Measurements from ENCODE around the gene HYCC1. TPM values are rescaled to one million over a fixed set of nuclear protein-coding genes. Genes with fewer than 3 reads are reported as not detected.
"Not testable (repeated sequence)": the region's sequence is repeated elsewhere in the genome, so short reads cannot be mapped to it uniquely, and the experiment has no call there.

Gene HYCC1
- total RNA-seq, 1 donor from 2014 or later = 37.5 TPM

- DNase-seq = no peak
- Histone ChIP-seq H3K9me3 (no peaks in the 10 kb centered on the region), H3K27me3 (ENCODE audit: low read depth) (no peaks in the 10 kb centered on the region), H3K4me1 (no peaks in the 10 kb centered on the region), H3K27ac (no peak overlapping the region), H3K4me3 (no peak overlapping the region), H3K36me3 (no peaks in the 10 kb centered on the region)
- no peak for ATAC-seq
- intact Hi-C loops (cut with DNase I) = no loop called here
- TF ChIP-seq, protein P1, sequence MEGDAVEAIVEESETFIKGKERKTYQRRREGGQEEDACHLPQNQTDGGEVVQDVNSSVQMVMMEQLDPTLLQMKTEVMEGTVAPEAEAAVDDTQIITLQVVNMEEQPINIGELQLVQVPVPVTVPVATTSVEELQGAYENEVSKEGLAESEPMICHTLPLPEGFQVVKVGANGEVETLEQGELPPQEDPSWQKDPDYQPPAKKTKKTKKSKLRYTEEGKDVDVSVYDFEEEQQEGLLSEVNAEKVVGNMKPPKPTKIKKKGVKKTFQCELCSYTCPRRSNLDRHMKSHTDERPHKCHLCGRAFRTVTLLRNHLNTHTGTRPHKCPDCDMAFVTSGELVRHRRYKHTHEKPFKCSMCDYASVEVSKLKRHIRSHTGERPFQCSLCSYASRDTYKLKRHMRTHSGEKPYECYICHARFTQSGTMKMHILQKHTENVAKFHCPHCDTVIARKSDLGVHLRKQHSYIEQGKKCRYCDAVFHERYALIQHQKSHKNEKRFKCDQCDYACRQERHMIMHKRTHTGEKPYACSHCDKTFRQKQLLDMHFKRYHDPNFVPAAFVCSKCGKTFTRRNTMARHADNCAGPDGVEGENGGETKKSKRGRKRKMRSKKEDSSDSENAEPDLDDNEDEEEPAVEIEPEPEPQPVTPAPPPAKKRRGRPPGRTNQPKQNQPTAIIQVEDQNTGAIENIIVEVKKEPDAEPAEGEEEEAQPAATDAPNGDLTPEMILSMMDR (IDR thresholded peaks at IDR 0.05) = no peak
Observed at GRCh38 chr7:22985436-22985835, 28.5 kb downstream of the HYCC1 start.

DNA sequence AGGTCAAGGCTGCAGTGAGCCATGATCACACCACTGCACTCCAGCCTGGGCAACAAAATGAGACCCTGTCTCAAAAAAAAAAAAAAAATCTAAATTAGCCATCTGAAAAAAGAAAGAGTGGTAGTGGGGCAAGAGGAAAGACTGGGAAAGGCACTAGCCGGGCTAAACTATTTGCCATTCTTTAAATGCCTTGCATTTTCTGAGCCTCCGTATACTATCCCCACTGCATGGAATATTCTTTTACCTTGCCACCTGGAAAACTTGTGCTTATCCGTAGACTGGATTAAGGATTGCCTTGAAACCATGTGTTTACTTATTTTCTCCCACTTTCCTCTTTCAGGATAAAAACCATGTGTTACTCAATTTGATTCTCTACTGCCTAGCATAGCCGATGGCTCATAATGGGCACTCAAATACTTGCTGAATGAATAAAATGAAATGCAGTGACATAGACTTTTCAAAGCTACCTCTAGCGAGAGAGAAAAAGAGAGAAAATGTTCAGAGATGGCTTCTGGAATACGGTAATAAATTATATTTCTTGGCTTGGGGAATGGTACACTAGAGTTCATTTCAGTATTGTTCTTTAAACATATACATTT lies 30.6 kb downstream of the HYCC1 start:
- DNase-seq (no peak), ATAC-seq (no peak)
- TF ChIP-seq, protein P1 (IDR thresholded peaks at IDR 0.05) = no peak
- H3K9me3 ChIP-seq = no peaks in the 10 kb centered on the region
- H3K27ac ChIP-seq = no peak overlapping the region
- no peaks in the 10 kb centered on the region for H3K36me3 ChIP-seq
- H3K4me1 ChIP-seq = no peaks in the 10 kb centered on the region
- intact Hi-C loops (cut with DNase I) = no loop called here
- no peak overlapping the region for H3K4me3 ChIP-seq
- H3K27me3 ChIP-seq (ENCODE audit: low read depth) = no peaks in the 10 kb centered on the region

DNA sequence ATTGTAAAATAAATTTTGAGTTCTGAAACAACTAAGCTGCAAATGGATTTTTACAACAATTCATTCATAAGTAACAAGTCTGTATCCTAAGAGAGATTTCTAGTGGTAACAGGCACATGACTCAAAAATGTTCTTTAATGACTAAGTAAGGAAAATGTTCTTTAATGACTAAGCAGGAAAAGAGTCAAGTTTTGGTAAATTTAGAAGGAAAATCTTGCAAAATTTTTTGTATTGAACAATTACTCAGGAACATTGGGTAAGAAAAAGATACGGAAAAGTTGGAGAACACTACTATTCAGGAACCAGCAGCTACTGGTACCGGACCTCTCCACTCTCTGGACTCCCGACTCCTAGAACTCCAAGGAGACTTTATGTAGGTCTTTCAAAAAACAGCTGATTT lies 33.5 kb downstream of the HYCC1 start:
- Histone ChIP-seq H3K36me3 (peaks cover 26% of the 10 kb centered on the region), H3K27ac (no peak overlapping the region), H3K4me3 (no peak overlapping the region), H3K9me3 (no peaks in the 10 kb centered on the region), H3K4me1 (no peaks in the 10 kb centered on the region), H3K27me3 (ENCODE audit: low read depth) (no peaks in the 10 kb centered on the region)
- intact Hi-C loops (cut with DNase I) = no loop called here
- TF ChIP-seq, protein P1 (IDR thresholded peaks at IDR 0.05) = no peak
- DNase-seq = no peak
- ATAC-seq = no peak

DNA sequence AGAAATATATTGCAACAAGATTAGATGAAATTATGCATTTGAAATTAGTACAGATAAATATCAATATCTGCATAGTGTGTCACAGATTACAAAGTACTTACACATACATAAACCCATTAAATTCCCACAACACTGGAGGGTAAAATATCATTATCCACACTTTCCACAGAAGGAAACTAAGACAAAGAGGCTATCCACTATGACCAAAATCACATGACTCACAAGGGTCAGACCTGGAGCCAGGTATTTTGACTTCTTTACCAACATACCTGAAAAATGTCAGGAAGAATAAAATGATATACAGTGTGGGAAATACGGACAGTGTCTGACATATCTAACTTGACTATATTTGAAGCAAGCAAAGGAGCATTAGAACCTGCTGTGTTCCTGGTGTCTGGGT lies 34.1 kb downstream of the HYCC1 start:
- no peak overlapping the region for H3K27ac ChIP-seq
- H3K9me3 ChIP-seq = no peaks in the 10 kb centered on the region
- H3K36me3 ChIP-seq = peaks cover 26% of the 10 kb centered on the region
- H3K4me3 ChIP-seq = no peak overlapping the region
- TF ChIP-seq, protein P1 (IDR thresholded peaks at IDR 0.05) = no peak
- ATAC-seq (no peak), DNase-seq (no peak)
- H3K4me1 ChIP-seq = no peaks in the 10 kb centered on the region
- no peaks in the 10 kb centered on the region for H3K27me3 ChIP-seq (ENCODE audit: low read depth)
- intact Hi-C loops (cut with DNase I) = no loop called here

DNA sequence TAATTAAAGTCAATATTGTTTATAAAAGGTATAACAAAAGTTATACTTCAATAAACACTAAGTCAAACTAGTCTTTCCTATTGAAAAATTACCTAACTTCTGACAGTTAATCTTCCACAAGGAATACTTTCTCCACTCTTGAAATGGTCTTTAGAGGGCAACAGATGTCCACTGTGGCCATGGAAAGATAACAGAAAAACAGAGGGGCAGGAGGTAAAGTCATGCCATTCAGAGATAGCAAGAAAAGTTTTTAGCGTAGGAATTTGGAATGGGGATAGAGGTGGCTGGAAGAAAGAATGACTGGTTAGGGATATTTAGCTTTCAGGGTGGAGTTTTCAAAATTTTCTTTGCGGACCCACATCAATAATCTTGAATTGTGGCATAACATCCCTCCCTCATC lies 34.7 kb downstream of the HYCC1 start:
- no peak overlapping the region for H3K4me3 ChIP-seq
- ATAC-seq = no peak
- H3K27ac ChIP-seq = no peak overlapping the region
- H3K4me1 ChIP-seq = no peaks in the 10 kb centered on the region
- DNase-seq = no peak
- TF ChIP-seq, protein P1 (IDR thresholded peaks at IDR 0.05) = no peak
- H3K27me3 ChIP-seq (ENCODE audit: low read depth) = no peaks in the 10 kb centered on the region
- intact Hi-C loops (cut with DNase I) = no loop called here
- H3K9me3 ChIP-seq = no peaks in the 10 kb centered on the region
- H3K36me3 ChIP-seq = peaks cover 26% of the 10 kb centered on the region

DNA sequence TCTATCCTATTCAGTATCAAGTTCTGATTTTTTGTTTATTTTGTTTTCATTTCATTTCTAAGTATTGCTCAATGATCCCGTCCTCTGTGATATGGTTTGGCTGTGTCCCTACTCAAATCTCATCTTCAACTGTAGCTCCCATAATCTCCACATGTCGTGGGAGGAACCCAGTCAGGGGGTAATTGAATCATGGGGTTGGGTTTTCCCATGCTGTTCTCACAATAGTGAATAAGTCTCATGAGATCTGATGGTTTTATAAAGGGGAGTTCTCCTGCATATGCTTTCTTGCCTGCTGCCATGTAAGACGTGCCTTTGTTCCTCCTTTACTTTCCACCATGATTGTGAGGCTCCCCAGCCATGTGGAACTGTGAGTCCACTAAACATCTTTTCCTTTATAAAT lies 39.3 kb downstream of the HYCC1 start:
- H3K27me3 ChIP-seq (ENCODE audit: low read depth); H3K4me1 ChIP-seq; intact Hi-C loops (cut with DNase I); H3K4me3 ChIP-seq; ATAC-seq; H3K9me3 ChIP-seq; DNase-seq; H3K27ac ChIP-seq: not testable (repeated sequence)
- H3K36me3 ChIP-seq = peaks cover 26% of the 10 kb centered on the region

Measured in lower lobe of right lung (tissue), 2 donors.